Thoracic aorta (tissue), 2 donors: Measurements from ENCODE around the gene GBX2. TPM values are rescaled to one million over a fixed set of nuclear protein-coding genes. Genes with fewer than 3 reads are reported as not detected.
A peak's percentile ranks its signal among the peaks of the same experiment; 100 is the strongest.

Experiments used
- ATAC-seq: fragments of 150-250 bp; one replicate; pipeline ENCODE4 v1.8.0; 2017; ENCODE audit warnings: low read depth; ENCODE audit not compliant: insufficient number of reproducible peaks, low FRiP score
- DNase-seq: peaks from one replicate; pipeline ENCODE4 v3.0.0-alpha.2; 2020; ENCODE audit warnings: low spot score
- H3K27ac ChIP-seq, 2 donors: fragments of 200-600 bp; sonication (generic); 1 replicate in 1 of 2; 2 replicates in 1 of 2; pipeline ENCODE4 v1.5.1; 2016; ENCODE audit warnings: mild to moderate bottlenecking in 2 of 2, moderate library complexity in 2 of 2
- H3K27me3 ChIP-seq: fragments of 200-600 bp; sonication (generic); replicated peaks from 2 replicates; pipeline ENCODE4 v1.6.0; 2016; ENCODE audit warnings: mild to moderate bottlenecking; ENCODE audit not compliant: insufficient read depth
- H3K36me3 ChIP-seq: fragments of 200-600 bp; sonication (generic); one replicate; pipeline ENCODE4 v1.5.1; 2016
- H3K4me1 ChIP-seq, 2 donors: fragments of 200-600 bp; sonication (generic); 1 replicate in 1 of 2; 2 replicates in 1 of 2; pipeline versions ENCODE4 v1.5.1 to v1.6.0; 2016; ENCODE audit warnings: low read depth in 2 of 2, mild to moderate bottlenecking in 1 of 2; ENCODE audit not compliant: control insufficient read depth in 1 of 2
- H3K4me3 ChIP-seq: fragments of 200-600 bp; sonication (generic); 2 replicates; pipeline ENCODE4 v1.5.1; 2016; ENCODE audit warnings: mild to moderate bottlenecking
- H3K9me3 ChIP-seq: fragments of 200-600 bp; sonication (generic); 2 replicates; pipeline ENCODE4 v1.5.1; 2016
- total RNA-seq, 2 donors: library from RNA; depleted of rRNA; stranded (reverse); fragments of >200 nt; gene quantifications; one replicate each; pipeline versions ENCODE4 v1.1.0 to v1.2.3, GENCODE V29; 2016
- TF ChIP-seq, protein P1 (sequence below): fragments of 200-600 bp; sonication (generic); IDR thresholded peaks from one replicate; pipeline ENCODE4 v1.5.1; 2019; ENCODE audit warnings: antibody characterized with exemption

GBX2 gene
- total RNA-seq, 2 donors from 2014 or later, result not detected

DNA sequence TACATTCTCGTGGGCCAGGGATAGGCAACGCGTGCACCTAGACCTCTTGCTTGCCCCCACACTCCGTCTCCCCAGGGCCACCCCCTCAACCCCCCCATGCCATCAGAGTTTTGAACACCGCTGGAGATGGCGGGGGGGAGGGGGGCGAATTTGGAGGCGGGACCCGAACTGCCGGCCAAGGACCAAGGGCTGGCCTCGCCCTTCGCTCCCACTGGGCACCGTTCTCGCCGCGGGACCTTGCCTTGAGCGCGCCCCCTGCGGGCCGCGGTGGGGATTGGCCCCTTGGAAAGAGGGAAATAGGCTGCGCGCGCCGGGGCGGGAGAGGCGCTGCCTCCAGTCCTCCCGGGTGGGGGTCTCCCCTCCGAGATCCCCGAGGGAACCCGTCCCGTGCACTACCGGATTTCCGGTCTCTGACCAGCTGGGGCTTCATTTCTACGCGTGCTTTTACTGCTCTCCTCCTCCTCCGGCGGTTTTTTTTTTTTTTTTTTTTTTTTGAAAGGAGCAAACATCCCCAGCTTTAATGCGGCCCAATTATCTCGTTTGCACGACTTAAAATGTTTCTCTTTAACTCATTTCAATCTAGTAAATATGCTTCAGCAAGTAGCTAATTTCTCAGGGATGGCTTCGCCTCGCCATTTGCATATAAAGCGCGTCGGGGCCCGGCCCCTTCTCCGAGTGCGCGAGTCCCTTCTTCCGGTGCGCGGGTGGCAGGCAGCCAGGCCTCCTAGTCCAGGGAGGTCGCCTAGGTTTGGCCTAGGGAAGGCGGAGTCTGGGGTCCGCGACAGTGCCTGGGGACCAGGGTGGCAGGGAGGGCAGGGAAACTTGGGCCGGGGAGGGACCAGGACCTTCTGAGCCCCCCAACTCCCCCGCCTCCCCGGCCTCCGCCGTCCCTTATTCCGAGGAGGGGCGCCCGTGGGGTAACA, 10.0 kb upstream of the GBX2 start:
- Histone ChIP-seq H3K9me3 (no peaks in the 10 kb centered on the region), H3K36me3 (no peaks in the 10 kb centered on the region), H3K27me3 (peaks cover 18% of the 10 kb centered on the region), H3K4me3 (peak overlapping the region; percentile 62), H3K4me1 (peaks cover 4 to 27% of the 10 kb centered on the region in 2 donors), H3K27ac (no peak overlapping the region)
- TF ChIP-seq, protein P1, sequence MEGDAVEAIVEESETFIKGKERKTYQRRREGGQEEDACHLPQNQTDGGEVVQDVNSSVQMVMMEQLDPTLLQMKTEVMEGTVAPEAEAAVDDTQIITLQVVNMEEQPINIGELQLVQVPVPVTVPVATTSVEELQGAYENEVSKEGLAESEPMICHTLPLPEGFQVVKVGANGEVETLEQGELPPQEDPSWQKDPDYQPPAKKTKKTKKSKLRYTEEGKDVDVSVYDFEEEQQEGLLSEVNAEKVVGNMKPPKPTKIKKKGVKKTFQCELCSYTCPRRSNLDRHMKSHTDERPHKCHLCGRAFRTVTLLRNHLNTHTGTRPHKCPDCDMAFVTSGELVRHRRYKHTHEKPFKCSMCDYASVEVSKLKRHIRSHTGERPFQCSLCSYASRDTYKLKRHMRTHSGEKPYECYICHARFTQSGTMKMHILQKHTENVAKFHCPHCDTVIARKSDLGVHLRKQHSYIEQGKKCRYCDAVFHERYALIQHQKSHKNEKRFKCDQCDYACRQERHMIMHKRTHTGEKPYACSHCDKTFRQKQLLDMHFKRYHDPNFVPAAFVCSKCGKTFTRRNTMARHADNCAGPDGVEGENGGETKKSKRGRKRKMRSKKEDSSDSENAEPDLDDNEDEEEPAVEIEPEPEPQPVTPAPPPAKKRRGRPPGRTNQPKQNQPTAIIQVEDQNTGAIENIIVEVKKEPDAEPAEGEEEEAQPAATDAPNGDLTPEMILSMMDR, result peak; percentile 57
- DNase-seq (no peak), ATAC-seq (peak; percentile 37)

DNA sequence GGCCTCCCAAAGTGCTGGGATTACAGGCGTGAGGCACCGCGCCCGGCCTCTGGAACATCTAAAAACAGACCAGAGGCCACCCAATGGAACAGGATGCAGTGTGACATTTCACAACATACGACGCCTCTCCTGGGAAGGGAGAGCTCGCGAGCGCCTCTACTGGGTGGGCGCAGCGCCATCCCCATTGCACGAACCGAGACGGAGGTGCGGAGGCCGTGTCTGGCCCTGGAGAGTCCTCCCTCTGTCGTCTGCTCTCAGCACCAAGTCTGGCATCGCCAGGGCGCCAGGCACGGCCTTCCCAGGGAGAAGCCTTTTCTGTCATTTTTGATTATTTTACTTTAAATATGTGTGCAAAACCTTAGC, 9.4 kb upstream of the GBX2 start:
- ATAC-seq (no peak), DNase-seq (no peak)
- Histone ChIP-seq H3K27me3 (peaks cover 18% of the 10 kb centered on the region), H3K9me3 (no peaks in the 10 kb centered on the region), H3K4me3 (peak overlapping the region; percentile 62), H3K36me3 (no peaks in the 10 kb centered on the region), H3K4me1 (peaks cover 4 to 27% of the 10 kb centered on the region in 2 donors), H3K27ac (no peak overlapping the region)
- TF ChIP-seq, protein P1, result no peak

DNA sequence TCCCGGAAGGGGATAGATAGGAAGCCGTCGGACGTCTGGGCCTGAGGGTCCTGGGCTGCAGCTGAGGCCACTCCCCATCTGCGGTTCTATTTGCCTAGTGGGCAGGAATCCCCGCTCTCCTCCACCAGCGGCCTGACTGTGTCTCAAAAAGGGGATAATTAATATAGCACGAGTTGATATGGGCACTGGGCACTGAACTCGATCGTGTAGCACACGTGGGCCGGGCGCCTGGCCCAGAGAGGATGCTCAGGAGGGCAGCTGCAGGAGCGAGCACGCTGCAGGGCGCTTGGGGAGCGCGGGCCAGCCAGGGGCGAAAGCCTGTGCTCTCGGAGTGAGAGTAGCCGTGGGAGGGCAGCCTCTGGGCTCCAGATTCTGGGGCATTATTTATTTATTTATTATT, 8.8 kb upstream of the GBX2 start:
- Histone ChIP-seq H3K36me3 (no peaks in the 10 kb centered on the region), H3K4me1 (peaks cover 7 to 27% of the 10 kb centered on the region in 2 donors), H3K27ac (no peak overlapping the region), H3K9me3 (no peaks in the 10 kb centered on the region), H3K4me3 (no peak overlapping the region), H3K27me3 (peaks cover 19% of the 10 kb centered on the region)
- ATAC-seq, result no peak
- TF ChIP-seq, protein P1, result no peak
- no peak for DNase-seq

DNA sequence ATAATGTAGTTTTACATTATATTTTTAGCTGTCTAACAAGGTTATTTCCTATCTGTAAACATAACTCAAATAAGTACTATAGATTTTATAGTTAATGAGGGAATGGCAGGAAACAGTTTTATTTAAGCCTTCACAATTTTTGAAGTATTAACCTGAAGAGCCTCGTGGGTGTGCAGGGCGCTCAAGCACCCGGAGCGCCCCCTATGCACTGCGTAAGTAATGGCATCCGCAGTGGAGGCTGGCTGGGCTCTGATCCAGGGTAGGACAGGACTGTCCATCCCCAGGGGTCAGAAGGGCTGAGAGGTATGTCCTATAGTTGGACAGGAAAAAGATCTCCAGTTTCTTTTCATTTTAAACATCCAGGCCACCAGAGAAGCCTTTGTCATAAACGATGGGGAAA, 8.2 kb upstream of the GBX2 start:
- H3K27me3 ChIP-seq, result peaks cover 25% of the 10 kb centered on the region
- no peaks in the 10 kb centered on the region for H3K9me3 ChIP-seq
- no peak overlapping the region for H3K4me3 ChIP-seq
- H3K27ac ChIP-seq, result no peak overlapping the region
- no peak for DNase-seq
- TF ChIP-seq, protein P1, result no peak
- no peak for ATAC-seq
- H3K36me3 ChIP-seq, result no peaks in the 10 kb centered on the region
- H3K4me1 ChIP-seq, result peaks cover 10 to 32% of the 10 kb centered on the region in 2 donors

DNA sequence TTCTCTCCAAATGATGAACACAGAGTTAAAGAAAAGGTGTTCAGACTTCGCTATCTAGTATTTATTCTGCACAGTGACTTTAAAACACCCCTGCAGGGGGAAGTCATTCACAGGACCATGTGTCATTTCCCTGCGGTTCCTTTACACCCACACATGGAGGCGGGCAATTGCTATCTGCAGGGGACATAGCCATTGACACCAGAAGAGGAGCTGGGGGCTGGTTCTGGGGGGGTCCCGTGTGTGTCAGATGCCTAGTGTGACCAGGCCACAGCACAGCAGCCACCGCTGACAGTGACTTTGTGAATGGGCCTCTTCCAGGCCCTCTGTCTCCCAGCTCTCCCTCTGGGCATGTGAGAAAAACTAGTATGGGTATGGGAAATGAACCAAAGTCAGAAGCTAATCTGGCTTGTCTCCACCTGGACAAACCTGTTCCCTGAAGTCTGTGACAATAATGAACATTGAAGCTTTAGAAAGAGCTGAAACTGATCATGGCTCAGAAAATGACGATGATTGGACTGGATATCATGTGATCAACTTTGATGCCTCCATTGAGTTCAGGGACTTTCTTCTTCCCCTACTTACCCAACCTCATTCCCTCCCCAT, 7.5 kb upstream of the GBX2 start:
- peaks cover 10 to 35% of the 10 kb centered on the region in 2 donors for H3K4me1 ChIP-seq
- TF ChIP-seq, protein P1, result no peak

More for the DNA sequence above, 7.5 kb upstream of the GBX2 start:
- ATAC-seq, result no peak
- H3K27me3 ChIP-seq, result peaks cover 27% of the 10 kb centered on the region
- H3K9me3 ChIP-seq, result no peaks in the 10 kb centered on the region
- DNase-seq, result no peak
- H3K4me3 ChIP-seq, result no peak overlapping the region
- H3K36me3 ChIP-seq, result no peaks in the 10 kb centered on the region
- H3K27ac ChIP-seq, result no peak overlapping the region
